Right lobe of liver (tissue), 6 donors: Measurements from ENCODE around the gene TGFB1I1. TPM values are rescaled to one million over a fixed set of nuclear protein-coding genes. Genes with fewer than 3 reads are reported as not detected.
A peak's percentile ranks its signal among the peaks of the same experiment; 100 is the strongest.

Experiments used
- ATAC-seq, 4 donors: fragments of 200-7000 bp; cut with Tn5 transposase; one replicate each; pipeline ENCODE4 v1.9.1; 2020; ENCODE audit warnings: mild to moderate bottlenecking in 4 of 4, moderate library complexity in 4 of 4
- DNase-seq, 3 donors: peaks; one replicate each; pipeline ENCODE4 v3.0.0-alpha.2; 2020
- H3K27ac ChIP-seq, 3 donors: fragments of 200-600 bp; one replicate each; pipeline ENCODE4 v1.8.0; 2022
- H3K27me3 ChIP-seq, 2 donors: fragments of 200-600 bp; one replicate each; pipeline ENCODE4 v1.8.0; 2022
- H3K36me3 ChIP-seq, 4 donors: fragments of 200-600 bp; sonication (generic) in 1 of 4; one replicate each; pipeline versions ENCODE4 v1.5.1 to v1.8.0; 2017 to 2022; ENCODE audit warnings: control low read depth in 1 of 4
- H3K4me1 ChIP-seq, 4 donors: fragments of 200-600 bp; sonication (generic) in 1 of 4; one replicate each; pipeline versions ENCODE4 v1.5.1 to v1.8.0; 2017 to 2022; ENCODE audit warnings: control low read depth in 1 of 4
- H3K4me3 ChIP-seq, 3 donors: fragments of 200-600 bp; one replicate each; pipeline ENCODE4 v1.8.0; 2022
- H3K9me3 ChIP-seq, 4 donors: fragments of 200-600 bp; sonication (generic) in 1 of 4; one replicate each; pipeline versions ENCODE4 v1.5.1 to v1.8.0; 2017 to 2022; ENCODE audit warnings: control low read depth in 1 of 4
- CTCF ChIP-seq, 4 donors: fragments of 200-600 bp in 3 of 4; fragments of 450-650 bp in 1 of 4; IDR thresholded peaks; one replicate each; pipeline versions ENCODE4 v1.5.1 to v1.8.0; 2016 to 2022; ENCODE audit warnings: antibody characterized with exemption in 4 of 4, mild to moderate bottlenecking in 2 of 4
- POLR2A ChIP-seq: fragments of 450-650 bp; IDR thresholded peaks from one replicate; pipeline ENCODE4 v1.6.1; 2017; ENCODE audit warnings: antibody characterized with exemption, mild to moderate bottlenecking
- WGBS: methylation state at CpG from one replicate; pipeline ENCODE4 v1.1.6; 2018; ENCODE audit warnings: low coverage, low lambda C conversion rate; ENCODE audit not compliant: insufficient coverage; ENCODE audit errors: missing lambda C conversion rate; 5-methylcytosine and 5-hydroxymethylcytosine counted together
- intact Hi-C, 2 donors: fragments of 100-400 bp; cut with DNase I; formaldehyde crosslinking; loops; one replicate each; pipeline versions ENCODE4 v1.11.2 to v1.14.1; 2022
- total RNA-seq, 6 experiments: library from RNA; depleted of rRNA in 2 of 6; stranded (reverse); fragments of >200 nt in 2 of 6; fragmentation: NEBNext Ultra II Directional in 3 of 6; extraction: Animal tissue kit (Norgen Biotek cat#: 25700) in 3 of 6; gene quantifications; one replicate each; pipeline versions ENCODE4 v1.1.0 to v1.2.4, GENCODE V29; 2016 to 2023
- donor health status: DM: no; HTN: yes; CAD: no.
- donor health status: DM: no; HTN: no; CAD: no.
- donor health status: DM: no; HTN: no; CAD: no.
- donor health status: DM: no; HTN: yes; CAD: no.
- donor health status: DM: no; HTN: yes; CAD: no.

The TGFB1I1 gene
- total RNA-seq, 6 experiments from 2014 or later = 1.9 to 7.9 (median 6.7) TPM

GRCh38 chr16:31472709-31473203, 804 bp downstream of the TGFB1I1 start:
- H3K4me1 ChIP-seq = peaks cover 0 to 23% (median 0%) of the 10 kb centered on the region in 4 donors

GRCh38 chr16:31473264-31473984, 1.5 kb downstream of the TGFB1I1 start:
- no peak overlapping the region for H3K4me3 ChIP-seq
- H3K27ac ChIP-seq = no peak overlapping the region
- no peaks in the 10 kb centered on the region for H3K9me3 ChIP-seq
- no peak for DNase-seq
- H3K4me1 ChIP-seq = peaks cover 0 to 28% (median 2%) of the 10 kb centered on the region in 4 donors
- 50% methylated on average over 7 of the region's 17 CpGs for WGBS
- H3K36me3 ChIP-seq = no peaks in the 10 kb centered on the region
- H3K27me3 ChIP-seq = no peaks in the 10 kb centered on the region
- no peak for TF ChIP-seq CTCF (IDR thresholded peaks at IDR 0.05)
- ATAC-seq = no peak
- intact Hi-C loops = loop anchor here in 1 of 2 donors (10.0 kb wide), 1 partner anchor 221 kb away; no protein-coding TSS in a partner anchor

More at GRCh38 chr16:31472709-31473203, 804 bp downstream of the TGFB1I1 start:
- DNase-seq (peak; percentile 85 to 91 (median 87)), ATAC-seq (peak; percentile 67 to 83 (median 75))
- Histone ChIP-seq H3K4me3 (peak overlapping the region; percentile 40 to 42 (median 40)), H3K36me3 (no peaks in the 10 kb centered on the region), H3K9me3 (no peaks in the 10 kb centered on the region), H3K27me3 (no peaks in the 10 kb centered on the region), H3K27ac (peak overlapping the region; percentile 20 to 76 (median 35))
- intact Hi-C loops = loop anchor here in 1 of 2 donors (10.0 kb wide), 1 partner anchor 222 kb away; no protein-coding TSS in a partner anchor
- 33% methylated on average over 15 of the region's 20 CpGs for WGBS
- TF ChIP-seq CTCF (IDR thresholded peaks at IDR 0.05) (peak; percentile 60 to 81 (median 78)), POLR2A (no peak)

DNA sequence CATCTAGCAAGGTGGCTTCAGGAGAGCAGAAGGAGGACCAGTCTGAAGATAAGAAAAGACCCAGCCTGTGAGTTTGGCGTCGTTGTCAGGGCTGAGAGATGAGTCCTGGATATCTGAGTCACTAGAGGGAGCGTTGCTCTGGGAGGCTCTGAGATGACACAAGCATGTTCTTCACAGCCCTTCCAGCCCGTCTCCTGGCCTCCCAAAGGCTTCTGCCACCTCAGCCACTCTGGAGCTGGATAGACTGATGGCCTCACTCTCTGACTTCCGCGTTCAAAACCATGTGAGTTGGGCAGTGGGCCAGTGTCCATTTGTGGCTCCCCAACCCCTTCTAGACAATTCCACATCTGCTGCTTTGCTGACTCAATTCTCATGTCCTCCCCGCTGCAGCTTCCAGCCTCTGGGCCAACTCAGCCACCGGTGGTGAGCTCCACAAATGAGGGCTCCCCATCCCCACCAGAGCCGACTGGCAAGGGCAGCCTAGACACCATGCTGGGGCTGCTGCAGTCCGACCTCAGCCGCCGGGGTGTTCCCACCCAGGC, 2.3 kb downstream of the TGFB1I1 start:
- ATAC-seq (no peak), DNase-seq (no peak)
- H3K27ac ChIP-seq = no peak overlapping the region
- H3K4me1 ChIP-seq = peaks cover 0 to 30% (median 2%) of the 10 kb centered on the region in 4 donors
- no peak overlapping the region for H3K4me3 ChIP-seq
- 92% methylated on average over 6 of the region's 12 CpGs for WGBS
- intact Hi-C loops = loop anchor here in 1 of 2 donors (10.0 kb wide), 1 partner anchor 221 kb away; no protein-coding TSS in a partner anchor
- no peak for TF ChIP-seq CTCF (IDR thresholded peaks at IDR 0.05)
- TF ChIP-seq POLR2A = no peak
- no peaks in the 10 kb centered on the region for H3K36me3 ChIP-seq
- H3K27me3 ChIP-seq = no peaks in the 10 kb centered on the region
- no peaks in the 10 kb centered on the region for H3K9me3 ChIP-seq

GRCh38 chr16:31474773-31475738, 3.1 kb downstream of the TGFB1I1 start:
- WGBS = 94% methylated on average over 11 of the region's 12 CpGs
- intact Hi-C loops = loop anchor here in 1 of 2 donors (10.0 kb wide), 1 partner anchor 220 kb away; no protein-coding TSS in a partner anchor
- Histone ChIP-seq H3K4me1 (peaks cover 0 to 30% (median 2%) of the 10 kb centered on the region in 4 donors), H3K36me3 (no peaks in the 10 kb centered on the region), H3K9me3 (no peaks in the 10 kb centered on the region), H3K4me3 (no peak overlapping the region), H3K27me3 (no peaks in the 10 kb centered on the region), H3K27ac (no peak overlapping the region)
- no peak for DNase-seq
- no peak for ATAC-seq
- no peak for TF ChIP-seq POLR2A
- TF ChIP-seq CTCF (IDR thresholded peaks at IDR 0.05) = no peak
